H1 (cell line): ENCODE data around the gene SYT17. TPM values are rescaled to one million over a fixed set of nuclear protein-coding genes. Genes with fewer than 3 reads are reported as not detected.

ENCODE experiments used
- POU5F1 ChIP-seq: IDR thresholded peaks from 2 replicates; pipeline ENCODE4 v1.6.1; 2011; ENCODE audit warnings: low read depth, mild to moderate bottlenecking, low read length, moderate library complexity
- polyA plus RNA-seq, 7 experiments: library from polyadenylated mRNA; depleted of rRNA in 3 of 7; stranded (reverse) in 5 of 7; unstranded in 2 of 7; fragments of >200 nt in 5 of 7; fragments of 200-250 nt in 2 of 7; gene quantifications; 1 replicate in 5 of 7; 2 replicates in 1 of 7; 4 replicates in 1 of 7; pipeline versions ENCODE4 v1.2.1 to v1.2.3, GENCODE V29; 2011 to 2013; ENCODE audit warnings: missing spikeins in 2 of 7, mixed read lengths in 2 of 7
- total RNA-seq: library from RNA; stranded (reverse); fragmentation: NEBNext Ultra II Directional; extraction: Animal tissue kit (Norgen Biotek cat#: 25700); gene quantifications from 2 replicates; pipeline ENCODE4 v1.2.1, GENCODE V29; 2021

SYT17 gene
- total and polyA plus RNA-seq, 2 of the 8 experiments (the other 6 are each of a cell fraction or from before 2014, with no cell fraction given) = 5.8 to 18.1 TPM

DNA sequence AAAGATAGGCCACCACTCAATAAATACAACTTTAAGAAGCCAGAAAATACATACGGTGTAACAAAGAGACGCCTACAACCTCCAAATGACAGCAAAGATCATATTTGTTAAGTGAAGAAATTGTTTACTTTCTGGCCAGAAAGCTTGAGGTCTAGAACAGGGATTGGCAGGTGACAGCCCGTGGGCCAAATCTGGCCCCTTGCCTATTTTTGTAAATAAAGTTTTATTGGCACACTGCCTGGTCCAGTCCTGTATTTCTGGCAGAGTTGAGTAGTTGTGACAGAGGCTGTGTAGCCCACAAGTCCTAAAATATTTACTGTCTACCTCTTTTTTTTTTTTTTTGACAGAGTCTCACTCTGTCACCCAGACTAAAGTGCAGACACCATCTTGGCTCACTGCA lies 114.1 kb downstream of the SYT17 start (continued):
- TF ChIP-seq POU5F1 = no peak
